ENCODE results near the gene ABR.
A peak's percentile ranks its signal among the peaks of the same experiment; 100 is the strongest.
"Not testable (repeated sequence)": the region's sequence is repeated elsewhere in the genome, so short reads cannot be mapped to it uniquely, and the experiment has no call there.

The ABR gene

GRCh38 chr17:1050246-1050995 is 129.4 kb downstream of the ABR start:
- DNase-seq = no peak

GRCh38 chr17:1049446-1050225 is 130.1 kb downstream of the ABR start:
- DNase-seq = no peak

GRCh38 chr17:1048516-1049115 is 131.2 kb downstream of the ABR start:
- not testable (repeated sequence) for DNase-seq

GRCh38 chr17:1047879-1048470 is 131.8 kb downstream of the ABR start:
- no peak for DNase-seq

- peak in 19 of 58 donors; percentile 10 to 72 (median 36) for DNase-seq
Measured at GRCh38 chr17:1047177-1047878, 132.5 kb downstream of the ABR start.

- DNase-seq = no peak
Measured at GRCh38 chr17:1045456-1045855, 134.3 kb downstream of the ABR start.

- not testable (repeated sequence) for DNase-seq
Measured at GRCh38 chr17:1044387-1045009, 135.3 kb downstream of the ABR start.

GRCh38 chr17:1043601-1044251 is 136.1 kb downstream of the ABR start:
- peak in 7 of 58 donors; percentile 21 to 54 (median 38) for DNase-seq

GRCh38 chr17:1042486-1042885 is 137.3 kb downstream of the ABR start:
- no peak for DNase-seq

- DNase-seq = no peak
Measured at GRCh38 chr17:1041746-1042145, 138.0 kb downstream of the ABR start.

GRCh38 chr17:1040216-1040600 is 139.6 kb downstream of the ABR start:
- peak in 28 of 58 donors; percentile 13 to 50 (median 34) for DNase-seq

GRCh38 chr17:1039511-1040215 is 140.1 kb downstream of the ABR start:
- peak in 43 of 58 donors; percentile 27 to 73 (median 47) for DNase-seq

- DNase-seq = no peak
Measured at GRCh38 chr17:1039123-1039507, 140.7 kb downstream of the ABR start.

GRCh38 chr17:1038459-1039122 is 141.2 kb downstream of the ABR start:
- peak in 3 of 58 donors; percentile 28 to 53 (median 32) for DNase-seq

GRCh38 chr17:1037238-1037879 is 142.4 kb downstream of the ABR start:
- peak in 1 of 58 donors; percentile 22 for DNase-seq

GRCh38 chr17:1036845-1037237 is 142.9 kb downstream of the ABR start:
- DNase-seq = no peak

- DNase-seq = no peak
Measured at GRCh38 chr17:1036171-1036844, 143.5 kb downstream of the ABR start.

Measured in anterior cingulate cortex (tissue), 58 donors.